ENCODE data around the gene ASCL5.

DNA sequence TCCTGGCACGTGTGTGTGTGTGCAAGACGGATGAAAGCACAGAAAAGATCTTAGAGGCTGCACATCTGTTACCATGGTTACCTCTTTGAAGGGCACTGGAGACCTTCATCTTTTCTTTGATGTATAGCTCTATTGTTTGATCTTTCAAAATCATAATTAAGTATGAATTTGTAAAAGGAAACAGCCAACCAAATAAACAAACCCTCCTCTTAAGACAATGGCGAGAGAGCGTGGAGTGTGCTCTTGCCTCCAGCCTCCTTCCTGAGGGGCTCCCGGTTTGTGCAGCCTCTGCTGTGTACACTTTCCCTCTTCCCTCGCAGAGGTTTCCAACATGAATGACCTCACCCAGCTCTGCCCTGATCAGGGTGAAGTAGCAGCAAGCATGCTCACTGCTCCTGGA, 42.7 kb downstream of the ASCL5 start:
- TF ChIP-seq, protein P1, sequence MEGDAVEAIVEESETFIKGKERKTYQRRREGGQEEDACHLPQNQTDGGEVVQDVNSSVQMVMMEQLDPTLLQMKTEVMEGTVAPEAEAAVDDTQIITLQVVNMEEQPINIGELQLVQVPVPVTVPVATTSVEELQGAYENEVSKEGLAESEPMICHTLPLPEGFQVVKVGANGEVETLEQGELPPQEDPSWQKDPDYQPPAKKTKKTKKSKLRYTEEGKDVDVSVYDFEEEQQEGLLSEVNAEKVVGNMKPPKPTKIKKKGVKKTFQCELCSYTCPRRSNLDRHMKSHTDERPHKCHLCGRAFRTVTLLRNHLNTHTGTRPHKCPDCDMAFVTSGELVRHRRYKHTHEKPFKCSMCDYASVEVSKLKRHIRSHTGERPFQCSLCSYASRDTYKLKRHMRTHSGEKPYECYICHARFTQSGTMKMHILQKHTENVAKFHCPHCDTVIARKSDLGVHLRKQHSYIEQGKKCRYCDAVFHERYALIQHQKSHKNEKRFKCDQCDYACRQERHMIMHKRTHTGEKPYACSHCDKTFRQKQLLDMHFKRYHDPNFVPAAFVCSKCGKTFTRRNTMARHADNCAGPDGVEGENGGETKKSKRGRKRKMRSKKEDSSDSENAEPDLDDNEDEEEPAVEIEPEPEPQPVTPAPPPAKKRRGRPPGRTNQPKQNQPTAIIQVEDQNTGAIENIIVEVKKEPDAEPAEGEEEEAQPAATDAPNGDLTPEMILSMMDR (IDR thresholded peaks at IDR 0.05), result no peak
- no peak for TF ChIP-seq POLR2A (IDR thresholded peaks at IDR 0.05)
